Stimulated activated naive CD4-positive, alpha-beta T cell (primary cell): Measurements from ENCODE around the gene C22orf39.

ENCODE experiments used
- DNase-seq, 6 experiments: peaks; one replicate each; lab custom pipeline; 2025; lab: John Stamatoyannopoulos, UW

The C22orf39 gene

DNA sequence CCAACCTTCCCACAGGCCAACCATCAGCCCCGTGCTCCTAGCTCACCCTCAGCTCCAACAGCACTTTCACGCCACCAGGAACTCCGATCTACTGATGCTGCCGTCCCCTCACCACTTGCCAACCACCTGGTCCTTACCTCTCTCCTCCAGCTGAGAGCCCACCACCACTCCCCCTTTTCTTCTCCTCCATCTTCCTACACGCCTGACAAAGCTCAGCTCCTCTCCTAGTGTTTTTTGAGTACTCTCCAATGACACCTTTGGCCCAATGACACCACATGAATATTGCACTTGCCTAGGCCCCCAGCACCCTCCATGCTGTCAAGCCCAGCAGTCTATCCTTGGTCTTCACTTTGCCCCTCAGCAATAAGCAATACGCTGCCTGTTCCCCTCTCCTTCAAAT, 46.6 kb downstream of the C22orf39 start:
- DNase-seq = no peak

DNA sequence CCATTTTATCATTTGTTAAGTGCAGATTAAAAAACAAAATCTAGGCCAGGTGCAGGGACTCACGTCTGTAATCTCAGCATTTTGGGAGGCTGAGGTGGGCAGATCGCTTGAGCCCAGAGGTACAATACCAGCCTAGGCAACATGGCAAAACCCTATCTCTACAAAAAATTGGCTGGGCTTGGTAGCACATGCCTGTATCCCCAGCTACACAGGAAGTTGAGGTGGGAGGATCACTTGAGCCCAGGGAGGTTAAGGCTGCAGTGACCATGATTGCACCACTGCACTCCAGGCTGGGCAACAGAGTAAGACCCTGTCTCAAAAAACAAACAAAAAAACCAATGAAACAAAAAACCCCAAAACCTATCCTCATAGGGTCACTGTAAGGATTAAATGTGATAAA, 48.9 kb downstream of the C22orf39 start:
- no peak for DNase-seq

DNA sequence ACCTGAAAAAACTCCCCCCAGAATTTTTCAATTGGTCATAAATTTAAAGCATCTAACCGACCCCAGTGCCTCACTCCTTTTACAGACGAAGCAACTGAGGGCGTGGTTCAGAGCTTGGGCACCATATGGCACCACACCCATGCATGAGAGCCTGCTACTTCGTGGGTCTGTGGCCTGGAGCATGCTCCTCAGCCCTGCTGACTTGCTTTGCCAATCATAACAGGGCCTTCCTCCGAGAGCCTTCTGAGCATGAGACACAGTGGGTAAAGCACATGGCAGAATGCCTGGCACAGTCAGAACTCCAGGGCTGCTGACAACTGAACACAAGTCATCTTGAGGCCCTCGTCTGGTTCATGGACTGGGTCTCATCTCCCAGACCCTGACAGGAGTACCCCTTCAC, 49.3 kb downstream of the C22orf39 start:
- no peak for DNase-seq

DNA sequence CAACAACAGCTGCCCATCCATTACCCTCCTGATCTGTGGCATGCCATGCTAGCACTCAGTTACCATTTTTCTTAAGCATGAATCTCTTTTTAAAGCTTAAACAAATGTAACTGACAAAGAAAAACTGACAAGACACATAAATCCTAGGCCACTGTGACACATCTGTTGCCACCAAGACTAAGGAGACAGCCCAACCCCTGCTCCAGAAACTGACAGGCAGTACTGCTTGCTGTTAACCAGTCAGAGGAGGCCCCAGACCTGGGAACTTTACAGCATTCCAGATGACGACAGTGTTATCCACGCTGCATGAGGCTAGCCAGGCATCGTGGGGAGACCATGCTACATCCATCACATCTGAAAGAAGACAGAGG, 49.8 kb downstream of the C22orf39 start:
- DNase-seq = no peak

DNA sequence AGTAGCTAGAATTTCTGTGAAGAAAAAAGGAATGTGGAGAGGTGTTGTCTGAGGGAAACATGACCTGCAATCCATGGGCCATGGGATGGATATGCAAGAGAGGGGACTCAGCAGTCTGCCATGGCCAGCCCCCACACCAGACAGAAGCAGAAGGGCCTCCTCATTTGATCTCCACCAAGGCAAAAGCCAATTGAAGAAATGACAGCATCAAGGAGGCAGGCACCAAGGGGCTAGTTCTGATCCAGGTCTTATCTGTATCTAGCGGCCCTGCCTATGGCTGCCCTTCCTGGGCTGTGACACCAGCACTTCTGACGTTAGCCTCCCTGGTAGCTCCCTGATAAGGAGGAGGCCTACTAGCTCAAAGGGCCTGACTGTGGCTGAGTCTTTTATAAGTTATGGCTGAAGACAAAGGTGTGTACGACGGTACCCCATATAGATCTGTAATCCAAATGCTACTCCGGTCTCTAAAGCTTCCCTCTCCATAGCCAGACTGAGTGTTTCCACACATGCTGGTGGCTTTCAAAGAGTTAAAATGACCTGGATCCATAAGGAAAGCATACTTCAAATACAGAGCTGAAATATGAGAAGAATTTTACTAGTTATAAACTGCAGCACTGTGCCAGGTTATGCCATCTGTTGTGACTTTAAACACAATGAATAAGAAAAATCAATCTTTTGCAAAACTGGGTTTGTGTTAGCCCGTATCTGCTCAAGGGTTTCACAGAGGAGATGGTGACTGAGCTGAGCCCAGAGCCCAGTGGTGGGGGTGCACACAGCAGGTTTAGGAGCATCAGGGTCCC, 50.4 kb downstream of the C22orf39 start:
- no peak for DNase-seq

DNA sequence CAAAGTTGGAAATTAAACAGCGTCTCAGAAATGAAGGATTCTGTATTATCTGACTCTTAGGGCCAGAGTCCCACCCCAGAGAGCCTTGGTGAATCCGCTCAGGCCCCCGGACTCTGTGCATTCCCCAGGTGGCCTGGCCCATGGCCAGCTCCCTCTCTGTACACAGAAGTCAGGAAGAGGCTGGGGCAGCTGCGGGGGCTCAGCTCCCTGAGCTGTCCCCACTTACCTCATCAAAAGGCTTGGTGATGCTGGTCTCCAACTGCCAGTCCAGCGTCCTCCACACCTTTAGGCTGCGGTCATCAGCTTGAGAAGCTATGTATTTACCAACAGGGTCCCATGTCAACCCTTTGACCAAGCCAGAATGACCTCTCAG, 51.0 kb downstream of the C22orf39 start:
- no peak for DNase-seq

DNA sequence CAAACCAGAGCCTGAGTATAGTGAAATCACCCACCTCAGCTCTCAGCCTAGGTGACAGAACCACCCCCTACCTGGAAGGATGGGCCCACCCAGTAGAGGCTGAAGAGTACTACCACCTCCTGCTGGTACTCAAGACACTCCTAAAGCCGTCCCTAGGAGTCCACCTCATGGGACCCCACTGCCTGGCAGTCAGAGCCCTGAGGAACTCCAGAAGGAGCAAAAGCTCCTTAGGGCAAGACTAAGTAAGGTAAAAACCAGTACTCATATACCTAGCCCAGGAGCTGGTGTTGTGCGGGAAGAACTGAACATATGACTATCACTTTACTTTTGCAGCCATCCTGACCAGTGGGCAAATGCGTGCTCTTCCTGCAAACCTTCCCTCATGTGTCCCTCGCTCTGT, 52.2 kb downstream of the C22orf39 start:
- no peak for DNase-seq

DNA sequence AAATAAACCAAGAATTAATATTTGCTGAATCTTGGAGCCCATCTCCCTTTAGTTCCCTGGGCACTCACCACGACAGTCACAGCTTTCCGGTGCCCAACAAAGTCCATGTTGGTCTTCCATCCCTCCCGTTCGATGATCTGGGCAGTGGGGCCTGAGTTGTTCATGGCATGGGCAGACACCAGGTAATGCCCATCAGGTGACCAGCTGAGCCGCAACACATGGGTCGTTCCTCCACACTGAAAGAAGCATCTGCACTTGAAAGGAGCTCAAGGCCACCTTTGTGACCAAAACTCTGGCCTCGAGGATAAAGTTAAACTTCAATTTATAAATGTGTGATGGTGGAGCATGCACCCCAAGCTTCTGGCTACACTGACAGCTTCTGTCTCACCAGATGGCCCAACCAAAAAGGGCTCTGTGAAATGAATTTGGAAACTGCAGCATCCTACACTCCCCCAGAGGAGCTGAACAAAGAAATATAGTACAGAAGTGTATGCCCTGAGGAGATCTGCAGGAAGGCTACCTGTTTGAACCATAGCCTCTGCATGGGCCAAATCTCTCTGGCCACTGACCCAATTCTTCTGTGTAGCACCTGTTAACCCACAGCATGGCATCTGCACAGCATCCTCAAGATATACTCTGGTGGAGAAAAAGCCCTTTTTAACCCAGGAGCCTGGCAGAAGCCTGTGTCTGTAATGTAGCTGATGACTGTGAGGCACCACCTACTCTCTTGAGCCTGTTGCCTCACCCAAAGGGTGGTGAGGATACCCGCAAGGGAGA, 53.0 kb downstream of the C22orf39 start:
- DNase-seq = no peak

DNA sequence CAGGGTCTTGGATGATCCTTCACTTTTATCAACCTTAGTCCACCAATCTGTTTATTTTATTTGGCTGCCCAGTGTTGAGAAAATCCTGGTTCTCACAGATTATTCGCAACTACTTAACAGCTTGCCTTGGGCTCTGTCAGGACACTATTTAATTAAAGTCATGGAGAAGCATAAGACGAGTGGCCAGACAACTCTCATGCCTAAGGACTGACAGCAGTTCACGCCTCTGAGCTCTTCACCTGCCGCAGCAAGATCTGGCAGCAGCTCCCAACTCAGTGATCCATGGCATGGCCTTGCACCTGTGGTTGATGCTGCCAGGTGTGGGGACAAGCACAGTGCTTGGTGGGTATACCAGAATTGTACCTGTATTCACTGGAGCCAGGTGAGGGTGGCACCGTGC, 53.8 kb downstream of the C22orf39 start:
- no peak for DNase-seq
